HEK293 (cell line): ENCODE results near the gene SCN7A.

ENCODE experiments used
- CTCF ChIA-PET: fragments of 350-600 bp; formaldehyde crosslinking; extraction: SDS; loops from one replicate; lab custom pipeline; 2021; ENCODE audit warnings: antibody characterized with exemption; lab: Yijun Ruan, JAX
- POLR2A ChIA-PET: fragments of 300-600 bp; formaldehyde crosslinking; extraction: SDS; loops from one replicate; lab custom pipeline; 2020; ENCODE audit warnings: antibody characterized with exemption, inconsistent platforms; lab: Yijun Ruan, JAX
- H3K27ac ChIP-seq: fragments of 200-500 bp; sonication (Bioruptor generic); 2 replicates; pipeline ENCODE4 v1.5.1; 2014; ENCODE audit warnings: low read depth, low read length, control low read depth, inconsistent platforms; ENCODE audit errors: extremely low read depth
- H3K36me3 ChIP-seq, 2 experiments: fragments of 200-500 bp in 1 of 2; sonication (Bioruptor generic) in 1 of 2; 1 replicate in 1 of 2; 2 replicates in 1 of 2; pipeline ENCODE4 v1.5.1; 2014 to 2017; ENCODE audit warnings: inconsistent platforms in 2 of 2, low read length in 2 of 2; ENCODE audit not compliant: control insufficient read depth in 2 of 2, insufficient read depth in 1 of 2
- H3K4me1 ChIP-seq: fragments of 200-500 bp; sonication (Bioruptor generic); 2 replicates; pipeline ENCODE4 v1.5.1; 2014; ENCODE audit warnings: mild to moderate bottlenecking, low read length, inconsistent platforms; ENCODE audit not compliant: control insufficient read depth, insufficient read depth
- H3K4me3 ChIP-seq: 2 replicates; pipeline ENCODE4 v1.5.1; 2011; ENCODE audit warnings: low read depth, mild to moderate bottlenecking, control low read depth, low read length, moderate library complexity
- H3K9me3 ChIP-seq: fragments of 200-500 bp; sonication (Bioruptor generic); 2 replicates; pipeline ENCODE4 v1.5.1; 2014; ENCODE audit warnings: low read depth, low read length, inconsistent platforms; ENCODE audit not compliant: control insufficient read depth, insufficient read depth
- AEBP2 ChIP-seq: fragments of 450-650 bp; formaldehyde crosslinking; IDR thresholded peaks from 2 replicates; pipeline ENCODE4 v1.5.1; 2016; ENCODE audit warnings: missing biosample characterization, missing genetic modification characterization, borderline replicate concordance
- BCL11A ChIP-seq: fragments of 450-650 bp; formaldehyde crosslinking; IDR thresholded peaks from 2 replicates; pipeline ENCODE4 v1.5.1; 2016; ENCODE audit warnings: low read depth, missing biosample characterization, missing genetic modification characterization
- BCL11B ChIP-seq: fragments of 450-650 bp; formaldehyde crosslinking; IDR thresholded peaks from 2 replicates; pipeline ENCODE4 v1.5.1; 2016; ENCODE audit warnings: low read depth, missing biosample characterization, missing genetic modification characterization
- KLF8 ChIP-seq: fragments of 450-650 bp; formaldehyde crosslinking; IDR thresholded peaks from 2 replicates; pipeline ENCODE4 v1.5.1; 2016; ENCODE audit warnings: missing biosample characterization, missing genetic modification characterization
- MZF1 ChIP-seq: fragments of 450-650 bp; formaldehyde crosslinking; IDR thresholded peaks from 2 replicates; pipeline ENCODE4 v1.5.1; 2017; ENCODE audit warnings: missing biosample characterization, missing genetic modification characterization, borderline replicate concordance
- OSR2 ChIP-seq: fragments of 450-650 bp; formaldehyde crosslinking; IDR thresholded peaks from 2 replicates; pipeline ENCODE4 v1.5.1; 2016; ENCODE audit warnings: missing biosample characterization, missing genetic modification characterization
- PBX3 ChIP-seq: sonication (generic); formaldehyde crosslinking; IDR thresholded peaks from 2 replicates; pipeline ENCODE4 v1.8.1; 2022; ENCODE audit warnings: mild to moderate bottlenecking, moderate library complexity, missing genetic modification reagents
- WT1 ChIP-seq: fragments of 450-650 bp; formaldehyde crosslinking; IDR thresholded peaks from 2 replicates; pipeline ENCODE4 v1.5.1; 2016; ENCODE audit warnings: missing biosample characterization, missing genetic modification characterization
- ZBTB1 ChIP-seq: fragments of 450-650 bp; formaldehyde crosslinking; IDR thresholded peaks from 2 replicates; pipeline ENCODE4 v1.5.1; 2016; ENCODE audit warnings: missing biosample characterization, missing genetic modification characterization
- ZBTB8A ChIP-seq: fragments of 450-650 bp; formaldehyde crosslinking; IDR thresholded peaks from 2 replicates; pipeline ENCODE4 v1.5.1; 2016; ENCODE audit warnings: missing biosample characterization, missing genetic modification characterization
- ZFP37 ChIP-seq: fragments of 450-650 bp; formaldehyde crosslinking; IDR thresholded peaks from 2 replicates; pipeline ENCODE4 v1.5.1; 2016; ENCODE audit warnings: missing biosample characterization, missing genetic modification characterization
- ZNF114 ChIP-seq: fragments of 450-650 bp; formaldehyde crosslinking; IDR thresholded peaks from 2 replicates; pipeline ENCODE4 v1.5.0; 2017; ENCODE audit warnings: missing biosample characterization, missing genetic modification characterization
- ZNF140 ChIP-seq: fragments of 450-650 bp; formaldehyde crosslinking; IDR thresholded peaks from 2 replicates; pipeline ENCODE4 v1.5.1; 2016; ENCODE audit warnings: missing biosample characterization, missing genetic modification characterization
- ZNF148 ChIP-seq: fragments of 450-650 bp; formaldehyde crosslinking; IDR thresholded peaks from 2 replicates; pipeline ENCODE4 v1.5.0; 2017; ENCODE audit warnings: missing biosample characterization, missing genetic modification characterization, borderline replicate concordance
- ZNF19 ChIP-seq: fragments of 450-650 bp; formaldehyde crosslinking; IDR thresholded peaks from 2 replicates; pipeline ENCODE4; 2016; ENCODE audit warnings: missing biosample characterization, missing genetic modification characterization, low read depth
- ZNF302 ChIP-seq: fragments of 450-650 bp; formaldehyde crosslinking; IDR thresholded peaks from 2 replicates; pipeline ENCODE4 v1.5.1; 2016; ENCODE audit warnings: missing biosample characterization, missing genetic modification characterization, low read depth
- ZNF335 ChIP-seq: fragments of 450-650 bp; formaldehyde crosslinking; conservative IDR thresholded peaks from 2 replicates; pipeline ENCODE4 v1.5.1; 2016; ENCODE audit warnings: missing biosample characterization, missing genetic modification characterization
- ZNF426 ChIP-seq: fragments of 450-650 bp; formaldehyde crosslinking; IDR thresholded peaks from 2 replicates; pipeline ENCODE4 v1.5.1; 2017; ENCODE audit warnings: missing biosample characterization, missing genetic modification characterization, mild to moderate bottlenecking, inconsistent platforms, moderate library complexity
- ZNF514 ChIP-seq: fragments of 450-650 bp; formaldehyde crosslinking; IDR thresholded peaks from 2 replicates; pipeline ENCODE4 v1.5.1; 2016; ENCODE audit warnings: missing biosample characterization, missing genetic modification characterization
- ZNF555 ChIP-seq: fragments of 450-650 bp; formaldehyde crosslinking; conservative IDR thresholded peaks from 2 replicates; pipeline ENCODE4 v1.5.1; 2017; ENCODE audit warnings: missing biosample characterization, mild to moderate bottlenecking, missing genetic modification characterization, inconsistent platforms
- ZNF600 ChIP-seq: fragments of 450-650 bp; formaldehyde crosslinking; IDR thresholded peaks from 2 replicates; pipeline ENCODE4 v1.5.1; 2016; ENCODE audit warnings: missing biosample characterization, missing genetic modification characterization
- ZNF610 ChIP-seq: fragments of 450-650 bp; formaldehyde crosslinking; IDR thresholded peaks from 2 replicates; pipeline ENCODE4 v1.5.1; 2016; ENCODE audit warnings: missing biosample characterization, missing genetic modification characterization, borderline replicate concordance
- ZNF621 ChIP-seq: fragments of 450-650 bp; formaldehyde crosslinking; IDR thresholded peaks from 2 replicates; pipeline ENCODE4 v1.5.1; 2017; ENCODE audit warnings: missing biosample characterization, missing genetic modification characterization
- ZNF639 ChIP-seq: fragments of 450-650 bp; formaldehyde crosslinking; IDR thresholded peaks from 2 replicates; pipeline ENCODE4 v1.5.1; 2016; ENCODE audit warnings: missing biosample characterization, missing genetic modification characterization
- ZNF658 ChIP-seq: fragments of 450-650 bp; formaldehyde crosslinking; IDR thresholded peaks from 2 replicates; pipeline ENCODE4; 2016; ENCODE audit warnings: missing biosample characterization, missing genetic modification characterization
- ZNF664 ChIP-seq: fragments of 450-650 bp; formaldehyde crosslinking; IDR thresholded peaks from 2 replicates; pipeline ENCODE4 v1.5.1; 2016; ENCODE audit warnings: missing biosample characterization, missing genetic modification characterization
- ZNF791 ChIP-seq: fragments of 450-650 bp; formaldehyde crosslinking; IDR thresholded peaks from 2 replicates; pipeline ENCODE4 v1.5.1; 2016; ENCODE audit warnings: missing biosample characterization, missing genetic modification characterization
- ZSCAN5A ChIP-seq: fragments of 450-650 bp; formaldehyde crosslinking; IDR thresholded peaks from 2 replicates; pipeline ENCODE4 v1.5.1; 2016; ENCODE audit warnings: missing biosample characterization, missing genetic modification characterization

Gene SCN7A

GRCh38 chr2:166521155-166521554 lies 27.1 kb upstream of the SCN7A start:
- Histone ChIP-seq H3K4me1 (no peaks in the 10 kb centered on the region), H3K27ac (no peak overlapping the region), H3K4me3 (no peak overlapping the region), H3K9me3 (no peaks in the 10 kb centered on the region), H3K36me3 (no peaks in the 10 kb centered on the region)
- POLR2A ChIA-PET: no interaction called here
- CTCF ChIA-PET: no interaction called here
- TF ChIP-seq ZSCAN5A (tag by site-specific recombination): no peak
- TF ChIP-seq ZNF302: no peak
- TF ChIP-seq PBX3: no peak
- TF ChIP-seq ZNF791 (tag by site-specific recombination): no peak
- no peak for TF ChIP-seq ZNF114
- no peak for TF ChIP-seq ZNF600
- TF ChIP-seq WT1 (tag by site-specific recombination): no peak
- TF ChIP-seq ZFP37 (tag by site-specific recombination): no peak
- no peak for TF ChIP-seq ZNF610 (tag by site-specific recombination)
- TF ChIP-seq ZNF639: no peak
- TF ChIP-seq BCL11A (tag by site-specific recombination): no peak
- no peak for TF ChIP-seq ZNF148
- no peak for TF ChIP-seq ZNF426 (tag by site-specific recombination)
- TF ChIP-seq MZF1 (tag by site-specific recombination): no peak
- no peak for TF ChIP-seq ZBTB8A (tag by site-specific recombination)
- TF ChIP-seq ZNF19 (tag by site-specific recombination): no peak
- TF ChIP-seq KLF8 (tag by site-specific recombination): no peak
- no peak for TF ChIP-seq ZBTB1 (tag by site-specific recombination)
- TF ChIP-seq ZNF658 (tag by site-specific recombination): no peak

GRCh38 chr2:166520604-166521003 lies 26.6 kb upstream of the SCN7A start:
- CTCF ChIA-PET: interaction anchor here (1.0 kb wide), 1 partner anchor 159 kb away, joined by 3 read pairs; no protein-coding TSS in a partner anchor
- POLR2A ChIA-PET: no interaction called here
- Histone ChIP-seq H3K4me3 (no peak overlapping the region), H3K9me3 (no peaks in the 10 kb centered on the region), H3K36me3 (no peaks in the 10 kb centered on the region)
- TF ChIP-seq BCL11B (tag by site-specific recombination) (no peak), ZNF19 (tag by site-specific recombination) (no peak), ZNF514 (tag by site-specific recombination) (no peak), ZNF426 (tag by site-specific recombination) (no peak), ZNF140 (no peak), ZNF621 (tag by site-specific recombination) (no peak), AEBP2 (tag by site-specific recombination) (no peak), OSR2 (no peak), ZNF791 (tag by site-specific recombination) (no peak), ZNF664 (tag by site-specific recombination) (no peak), ZNF335 (tag by site-specific recombination) (no peak), ZNF555 (no peak)
- TF ChIP-seq, all 188 proteins: peak for 0
- Histone ChIP-seq H3K4me1 (no peaks in the 10 kb centered on the region), H3K27ac (no peak overlapping the region)
